ENCODE results near the gene SLC5A8.

SLC5A8 gene

GRCh38 chr12:101200824-101201223, 9.2 kb downstream of the SLC5A8 start:
- Histone ChIP-seq H3K9me3 (ENCODE audit: control insufficient read depth, insufficient read depth, low read length) (no peaks in the 10 kb centered on the region), H3K9me2 (replicated peaks; ENCODE audit: control insufficient read depth, low read length) (no peaks in the 10 kb centered on the region), H3K27me3 (ENCODE audit: control insufficient read depth, low read length) (peaks cover 16% of the 10 kb centered on the region), H3K79me2 (ENCODE audit: control insufficient read depth, low read length) (no peaks in the 10 kb centered on the region), H3K4me1 (ENCODE audit: control insufficient read depth, low read length) (no peaks in the 10 kb centered on the region), H3K4me3 (ENCODE audit: low read length) (no peak overlapping the region), H4K20me1 (ENCODE audit: control insufficient read depth, insufficient read depth, low read depth, low read length) (no peaks in the 10 kb centered on the region), H3K36me3 (ENCODE audit: control insufficient read depth, low read length) (no peaks in the 10 kb centered on the region), H3K4me2 (ENCODE audit: low read length) (no peak overlapping the region), H3F3A (ENCODE audit: control insufficient read depth, insufficient read depth) (no peaks in the 10 kb centered on the region), H3K27ac (ENCODE audit: low read depth, low read length) (no peak overlapping the region)
- TF ChIP-seq EZH2phosphoT487 (IDR thresholded peaks at IDR 0.05; ENCODE audit: borderline replicate concordance, low read length) (no peak), CTCF (IDR thresholded peaks at IDR 0.05; ENCODE audit: low read depth, low read length, poor library complexity, severe bottlenecking) (no peak)

GRCh38 chr12:101200145-101200544, 9.9 kb downstream of the SLC5A8 start:
- TF ChIP-seq EZH2phosphoT487 (IDR thresholded peaks at IDR 0.05; ENCODE audit: borderline replicate concordance, low read length) = no peak
- no peak for TF ChIP-seq CTCF (IDR thresholded peaks at IDR 0.05; ENCODE audit: low read depth, low read length, poor library complexity, severe bottlenecking)
- Histone ChIP-seq H3K36me3 (ENCODE audit: control insufficient read depth, low read length) (no peaks in the 10 kb centered on the region), H3F3A (ENCODE audit: control insufficient read depth, insufficient read depth) (no peaks in the 10 kb centered on the region), H4K20me1 (ENCODE audit: control insufficient read depth, insufficient read depth, low read depth, low read length) (no peaks in the 10 kb centered on the region), H3K79me2 (ENCODE audit: control insufficient read depth, low read length) (no peaks in the 10 kb centered on the region), H3K9me2 (replicated peaks; ENCODE audit: control insufficient read depth, low read length) (no peaks in the 10 kb centered on the region), H3K4me2 (ENCODE audit: low read length) (no peak overlapping the region), H3K27me3 (ENCODE audit: control insufficient read depth, low read length) (peaks cover 14% of the 10 kb centered on the region), H3K9me3 (ENCODE audit: control insufficient read depth, insufficient read depth, low read length) (no peaks in the 10 kb centered on the region), H3K4me3 (ENCODE audit: low read length) (no peak overlapping the region), H3K4me1 (ENCODE audit: control insufficient read depth, low read length) (no peaks in the 10 kb centered on the region), H3K27ac (ENCODE audit: low read depth, low read length) (no peak overlapping the region)

- Histone ChIP-seq H3K4me2 (ENCODE audit: low read length) (no peak overlapping the region), H3K4me3 (ENCODE audit: low read length) (no peak overlapping the region), H4K20me1 (ENCODE audit: control insufficient read depth, insufficient read depth, low read depth, low read length) (no peaks in the 10 kb centered on the region), H3K4me1 (ENCODE audit: control insufficient read depth, low read length) (no peaks in the 10 kb centered on the region), H3K36me3 (ENCODE audit: control insufficient read depth, low read length) (no peaks in the 10 kb centered on the region), H3K9me3 (ENCODE audit: control insufficient read depth, insufficient read depth, low read length) (no peaks in the 10 kb centered on the region), H3K9me2 (replicated peaks; ENCODE audit: control insufficient read depth, low read length) (no peaks in the 10 kb centered on the region), H3K27me3 (ENCODE audit: control insufficient read depth, low read length) (no peaks in the 10 kb centered on the region), H3F3A (ENCODE audit: control insufficient read depth, insufficient read depth) (no peaks in the 10 kb centered on the region), H3K27ac (ENCODE audit: low read depth, low read length) (no peak overlapping the region), H3K79me2 (ENCODE audit: control insufficient read depth, low read length) (no peaks in the 10 kb centered on the region)
- TF ChIP-seq CTCF (IDR thresholded peaks at IDR 0.05; ENCODE audit: low read depth, low read length, poor library complexity, severe bottlenecking) = no peak
- no peak for TF ChIP-seq EZH2phosphoT487 (IDR thresholded peaks at IDR 0.05; ENCODE audit: borderline replicate concordance, low read length)
Observed at GRCh38 chr12:101186291-101186690, 23.7 kb downstream of the SLC5A8 start.

GRCh38 chr12:101181776-101182175, 28.3 kb downstream of the SLC5A8 start:
- Histone ChIP-seq H3K27me3 (ENCODE audit: control insufficient read depth, low read length) (no peaks in the 10 kb centered on the region), H4K20me1 (ENCODE audit: control insufficient read depth, insufficient read depth, low read depth, low read length) (no peaks in the 10 kb centered on the region), H3K79me2 (ENCODE audit: control insufficient read depth, low read length) (no peaks in the 10 kb centered on the region), H3K4me3 (ENCODE audit: low read length) (no peak overlapping the region), H3K27ac (ENCODE audit: low read depth, low read length) (no peak overlapping the region), H3K9me2 (replicated peaks; ENCODE audit: control insufficient read depth, low read length) (no peaks in the 10 kb centered on the region), H3F3A (ENCODE audit: control insufficient read depth, insufficient read depth) (no peaks in the 10 kb centered on the region), H3K4me2 (ENCODE audit: low read length) (no peak overlapping the region), H3K36me3 (ENCODE audit: control insufficient read depth, low read length) (no peaks in the 10 kb centered on the region), H3K9me3 (ENCODE audit: control insufficient read depth, insufficient read depth, low read length) (no peaks in the 10 kb centered on the region), H3K4me1 (ENCODE audit: control insufficient read depth, low read length) (no peaks in the 10 kb centered on the region)
- TF ChIP-seq EZH2phosphoT487 (IDR thresholded peaks at IDR 0.05; ENCODE audit: borderline replicate concordance, low read length) = no peak
- TF ChIP-seq CTCF (IDR thresholded peaks at IDR 0.05; ENCODE audit: low read depth, low read length, poor library complexity, severe bottlenecking) = no peak

All from DOHH2 (cell line).